Nephron (organoid): ENCODE data around the gene DHX16.
"Not testable (repeated sequence)": the region's sequence is repeated elsewhere in the genome, so short reads cannot be mapped to it uniquely, and the experiment has no call there.

Experiments used
- H3K27ac Mint-ChIP-seq, 3 experiments: 2 replicates each; pipeline ENCODE4 v1.8.0; 2020; ENCODE audit warnings: mixed read lengths in 3 of 3, mild to moderate bottlenecking in 2 of 3, moderate library complexity in 1 of 3
- H3K27me3 Mint-ChIP-seq: 2 replicates; pipeline ENCODE4 v1.8.0; 2021; ENCODE audit warnings: low read depth, mild to moderate bottlenecking, moderate library complexity, mixed read lengths
- H3K36me3 Mint-ChIP-seq: 2 replicates; pipeline ENCODE4 v1.8.0; 2020; ENCODE audit warnings: low read depth, mixed read lengths
- H3K4me1 Mint-ChIP-seq: 2 replicates; pipeline ENCODE4 v1.8.0; 2020; ENCODE audit warnings: mixed read lengths
- H3K4me3 Mint-ChIP-seq, 3 experiments: 2 replicates each; pipeline ENCODE4 v1.8.0; 2020; ENCODE audit warnings: mild to moderate bottlenecking in 3 of 3, mixed read lengths in 3 of 3, moderate library complexity in 2 of 3
- H3K9me3 Mint-ChIP-seq: 2 replicates; pipeline ENCODE4 v1.8.0; 2020; ENCODE audit warnings: mixed read lengths
- TF ChIP-seq, protein P1 (sequence below), 3 experiments: fragments of 200-600 bp; sonication (generic); IDR thresholded peaks; one replicate each; pipeline ENCODE4 v1.5.0; 2021; ENCODE audit warnings: antibody characterized with exemption in 3 of 3; ENCODE audit not compliant: unreplicated experiment in 3 of 3

DHX16 gene

DNA sequence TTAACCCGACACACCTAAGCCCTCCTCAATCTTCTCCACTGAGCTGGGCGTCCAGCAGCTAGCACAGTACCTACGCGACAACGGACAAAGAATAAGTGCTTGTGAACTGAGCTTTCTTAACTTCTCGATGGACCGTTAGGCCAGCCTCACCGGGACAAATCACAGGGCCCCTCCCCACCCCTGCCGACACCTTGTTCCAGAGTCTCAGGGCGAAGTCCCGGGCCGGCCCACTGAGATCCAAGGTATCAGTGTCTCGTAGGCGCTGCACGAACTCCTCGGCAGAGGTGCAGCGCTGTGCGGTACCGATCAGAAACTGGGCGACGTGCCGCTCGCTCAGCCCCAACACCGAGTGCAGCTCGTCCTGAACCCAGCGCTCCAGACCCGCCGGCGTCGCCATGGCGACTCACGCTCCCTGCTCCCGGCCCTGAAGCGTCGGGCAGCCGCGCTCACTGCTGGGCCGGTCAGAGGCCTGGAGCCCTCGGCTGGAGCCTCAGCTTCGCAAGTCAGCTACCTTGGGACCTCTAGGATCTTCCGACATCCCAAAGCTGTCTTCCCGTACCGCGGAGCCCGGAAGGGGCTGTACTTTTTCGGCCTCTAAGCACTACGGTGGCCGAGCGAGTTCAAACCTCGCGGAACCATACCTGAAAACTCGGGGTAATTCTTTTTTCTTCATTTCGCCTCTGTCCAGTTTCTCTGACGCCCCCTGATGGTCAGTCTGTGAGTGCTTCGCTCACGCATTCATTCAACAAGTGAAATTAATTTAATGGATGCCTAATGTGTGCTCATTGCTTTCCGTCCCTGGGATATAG lies at the start of gene DHX16:
TSS of gene DHX16 (minus strand) at position 562 of the 809 bp plus-strand sequence. CDS start at position 397, 165 bp downstream.
- H3K4me1 Mint-ChIP-seq, result peaks cover 10% of the 10 kb centered on the region
- no peaks in the 10 kb centered on the region for H3K9me3 Mint-ChIP-seq
- TF ChIP-seq, protein P1, sequence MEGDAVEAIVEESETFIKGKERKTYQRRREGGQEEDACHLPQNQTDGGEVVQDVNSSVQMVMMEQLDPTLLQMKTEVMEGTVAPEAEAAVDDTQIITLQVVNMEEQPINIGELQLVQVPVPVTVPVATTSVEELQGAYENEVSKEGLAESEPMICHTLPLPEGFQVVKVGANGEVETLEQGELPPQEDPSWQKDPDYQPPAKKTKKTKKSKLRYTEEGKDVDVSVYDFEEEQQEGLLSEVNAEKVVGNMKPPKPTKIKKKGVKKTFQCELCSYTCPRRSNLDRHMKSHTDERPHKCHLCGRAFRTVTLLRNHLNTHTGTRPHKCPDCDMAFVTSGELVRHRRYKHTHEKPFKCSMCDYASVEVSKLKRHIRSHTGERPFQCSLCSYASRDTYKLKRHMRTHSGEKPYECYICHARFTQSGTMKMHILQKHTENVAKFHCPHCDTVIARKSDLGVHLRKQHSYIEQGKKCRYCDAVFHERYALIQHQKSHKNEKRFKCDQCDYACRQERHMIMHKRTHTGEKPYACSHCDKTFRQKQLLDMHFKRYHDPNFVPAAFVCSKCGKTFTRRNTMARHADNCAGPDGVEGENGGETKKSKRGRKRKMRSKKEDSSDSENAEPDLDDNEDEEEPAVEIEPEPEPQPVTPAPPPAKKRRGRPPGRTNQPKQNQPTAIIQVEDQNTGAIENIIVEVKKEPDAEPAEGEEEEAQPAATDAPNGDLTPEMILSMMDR (IDR thresholded peaks at IDR 0.05; ENCODE audit: unreplicated experiment in 3 of 3), result peak; percentile 76 to 91 (median 80)
- peaks cover 37% of the 10 kb centered on the region for H3K36me3 Mint-ChIP-seq
- peak within 1 kb of the TSS; percentile 80 to 86 (median 83) for H3K4me3 Mint-ChIP-seq
- H3K27ac Mint-ChIP-seq, result peak within 1 kb of the TSS; percentile 0 to 20 (median 14)
- no peaks in the 10 kb centered on the region for H3K27me3 Mint-ChIP-seq

DNA sequence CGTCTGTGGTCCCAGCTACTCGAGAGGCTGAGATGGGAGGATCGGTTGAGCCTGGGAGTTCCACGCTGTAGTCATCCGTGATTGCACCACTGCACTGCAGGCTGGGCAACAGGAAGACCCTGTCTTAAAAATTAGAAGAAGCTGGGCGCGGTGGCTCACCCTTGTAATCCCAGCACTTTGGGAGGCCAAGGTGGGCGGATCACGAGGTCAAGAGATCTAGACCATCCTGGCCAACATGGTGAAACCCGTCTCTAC lies 49.1 kb upstream of the DHX16 start:
- Mint-ChIP-seq H3K36me3 (peaks cover 50% of the 10 kb centered on the region), H3K27ac (peak overlapping the region; percentile 83 to 99 (median 97)), H3K4me3 (peak overlapping the region; percentile 99), H3K4me1 (peaks cover 56% of the 10 kb centered on the region)
- H3K9me3 Mint-ChIP-seq, H3K27me3 Mint-ChIP-seq: not testable (repeated sequence)

DNA sequence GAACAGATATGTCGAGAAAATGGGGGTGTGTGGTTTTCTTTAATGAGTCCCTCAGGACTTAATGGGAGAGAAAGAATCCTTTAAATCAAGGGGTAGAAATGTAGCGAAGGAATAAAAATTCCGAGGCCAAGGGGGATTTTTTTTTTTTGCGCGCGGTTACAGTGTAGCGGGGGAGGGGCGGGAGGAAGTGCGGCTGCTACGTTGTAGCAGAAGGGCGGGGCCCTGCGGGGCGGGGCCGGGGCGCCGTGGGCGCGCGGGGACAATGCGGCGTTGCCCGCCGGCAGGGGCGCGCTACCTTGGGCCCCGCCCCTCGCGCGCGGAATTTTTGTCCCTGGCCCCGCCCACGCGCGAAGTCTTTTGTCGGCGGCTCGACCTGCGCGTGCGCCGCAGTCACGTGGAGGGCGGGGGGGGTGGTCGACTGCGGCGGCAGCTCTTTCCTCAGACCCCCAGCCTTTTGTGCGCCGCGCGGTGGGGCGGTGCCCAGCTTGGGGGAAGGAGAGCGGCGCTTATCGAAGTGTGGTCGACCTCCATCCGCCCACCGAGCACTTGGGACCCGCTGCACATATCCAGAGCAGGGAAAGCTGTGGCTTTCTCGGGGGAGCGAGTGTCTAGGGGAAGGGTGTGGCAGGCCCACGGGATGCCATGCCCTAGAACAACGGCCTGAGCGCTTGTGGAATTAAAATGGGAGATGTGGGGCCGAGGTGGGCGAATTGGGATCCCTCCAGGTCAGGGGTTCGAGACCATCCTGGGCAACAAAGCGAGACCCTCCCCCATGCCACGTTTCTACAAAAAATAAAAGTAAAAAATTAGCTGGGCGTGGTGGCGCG lies 48.6 kb upstream of the DHX16 start:
- H3K4me3 Mint-ChIP-seq, result peak overlapping the region; percentile 99
- no peaks in the 10 kb centered on the region for H3K27me3 Mint-ChIP-seq
- peaks cover 47% of the 10 kb centered on the region for H3K36me3 Mint-ChIP-seq
- H3K9me3 Mint-ChIP-seq, result no peaks in the 10 kb centered on the region
- peaks cover 58% of the 10 kb centered on the region for H3K4me1 Mint-ChIP-seq
- H3K27ac Mint-ChIP-seq, result peak overlapping the region; percentile 97 to 99 (median 99)
- TF ChIP-seq, protein P1 (IDR thresholded peaks at IDR 0.05; ENCODE audit: unreplicated experiment in 3 of 3), result peak; percentile 43 to 44 (median 44)

DNA sequence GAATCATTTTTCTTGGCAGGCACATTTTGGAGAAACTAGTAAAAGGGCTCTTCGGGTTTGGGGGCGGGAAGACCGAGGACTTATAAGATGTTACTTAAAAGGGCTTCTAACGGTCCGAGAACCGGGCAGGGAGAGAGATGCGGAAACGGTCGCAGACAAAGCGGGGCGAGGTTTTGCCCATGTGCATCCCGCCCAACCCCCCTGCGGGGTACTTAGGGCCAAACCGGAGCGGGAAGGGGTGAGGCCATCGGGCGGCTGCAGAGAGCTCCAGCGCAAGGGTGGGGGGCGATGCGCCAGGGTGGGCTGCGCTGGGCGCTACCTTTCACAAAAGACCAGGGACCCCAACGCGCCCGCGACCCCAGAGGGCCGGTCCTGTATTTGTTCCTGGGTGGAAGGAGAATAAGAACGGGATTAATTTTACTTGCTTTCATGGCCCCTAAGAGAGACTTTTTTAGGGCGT lies 48.0 kb upstream of the DHX16 start:
- H3K9me3 Mint-ChIP-seq, result no peaks in the 10 kb centered on the region
- H3K4me1 Mint-ChIP-seq, result peaks cover 63% of the 10 kb centered on the region
- H3K27me3 Mint-ChIP-seq, result no peaks in the 10 kb centered on the region
- H3K36me3 Mint-ChIP-seq, result peaks cover 46% of the 10 kb centered on the region
- peak overlapping the region; percentile 99 for H3K4me3 Mint-ChIP-seq
- TF ChIP-seq, protein P1 (IDR thresholded peaks at IDR 0.05; ENCODE audit: unreplicated experiment in 3 of 3), result no peak
- peak overlapping the region; percentile 97 to 99 (median 99) for H3K27ac Mint-ChIP-seq

DNA sequence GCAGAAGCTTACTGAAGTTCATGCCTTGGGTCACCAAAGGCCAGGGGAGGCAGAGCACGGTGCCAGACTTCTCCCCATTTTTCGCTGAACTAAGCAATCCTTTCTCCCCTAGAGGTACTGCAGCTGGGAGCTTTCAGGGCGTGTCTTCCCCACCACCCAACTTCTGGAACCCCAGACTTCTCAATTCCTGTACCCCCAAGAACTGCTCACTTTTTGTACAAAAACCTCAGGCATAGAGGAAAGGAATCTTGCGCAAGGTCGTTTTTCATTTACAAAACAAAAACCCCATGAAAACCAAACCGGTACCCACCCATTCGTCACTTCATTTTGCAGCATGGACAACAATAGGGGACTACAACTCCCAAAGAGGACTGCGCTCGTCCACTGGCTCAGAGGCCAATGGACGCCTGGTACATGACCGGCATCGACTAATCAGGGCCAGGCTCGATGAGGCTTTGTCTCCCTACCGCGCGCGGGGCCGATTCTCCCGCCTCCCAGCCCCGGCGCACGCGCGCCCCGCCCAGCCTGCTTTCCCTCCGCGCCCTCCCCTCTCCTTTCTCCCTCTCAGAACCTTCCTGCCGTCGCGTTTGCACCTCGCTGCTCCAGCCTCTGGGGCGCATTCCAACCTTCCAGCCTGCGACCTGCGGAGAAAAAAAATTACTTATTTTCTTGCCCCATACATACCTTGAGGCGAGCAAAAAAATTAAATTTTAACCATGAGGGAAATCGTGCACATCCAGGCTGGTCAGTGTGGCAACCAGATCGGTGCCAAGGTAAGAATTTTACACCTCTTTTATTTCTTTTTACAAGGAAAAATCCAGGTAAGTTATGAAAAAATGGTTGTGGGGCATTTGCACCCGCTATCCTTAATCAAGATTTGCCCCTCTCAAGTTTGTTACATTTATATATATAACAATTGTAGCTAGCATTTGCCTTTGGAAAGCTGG lies 47.3 kb upstream of the DHX16 start, which contains the start of gene TUBB:
TSS of gene TUBB (plus strand) at position 562 of the 947 bp plus-strand sequence. CDS start at position 717, 155 bp downstream.
- TF ChIP-seq, protein P1 (IDR thresholded peaks at IDR 0.05; ENCODE audit: unreplicated experiment in 3 of 3), result no peak
- Mint-ChIP-seq H3K4me3 (peak within 1 kb of the TSS; percentile 99), H3K36me3 (peaks cover 44% of the 10 kb centered on the region), H3K27me3 (no peaks in the 10 kb centered on the region), H3K9me3 (no peaks in the 10 kb centered on the region), H3K27ac (peak within 1 kb of the TSS; percentile 97 to 99 (median 99)), H3K4me1 (peaks cover 62% of the 10 kb centered on the region)
